IMR-90 (cell line): ENCODE measurements around the gene CEACAM7. TPM values are rescaled to one million over a fixed set of nuclear protein-coding genes. Genes with fewer than 3 reads are reported as not detected.

Experiments used
- ATAC-seq: fragments of 200-7000 bp; cut with Tn5 transposase; 2 replicates; pipeline ENCODE4 v1.9.1; 2020; ENCODE audit warnings: low read depth, mild to moderate bottlenecking, moderate library complexity
- BruUV-seq: library from RNA; stranded (reverse); fragments of 400-500 nt; replicated peaks from 2 replicates; lab custom pipeline; 2021; lab: Mats Ljungman, UMichigan
- CTCF ChIA-PET: fragments of 300-600 bp; formaldehyde crosslinking; extraction: SDS; loops from one replicate; lab custom pipeline; 2021; ENCODE audit warnings: antibody characterized with exemption; lab: Yijun Ruan, JAX
- POLR2A ChIA-PET: fragments of 300-600 bp; sonication (Branson Sonifier 250); formaldehyde crosslinking; loops from one replicate; lab custom pipeline; 2022; ENCODE audit warnings: antibody characterized with exemption; ENCODE audit not compliant: unreplicated experiment; lab: Charles Lee
- DNase-seq: peaks from one replicate; pipeline ENCODE4 v3.0.0; 2013
- H2AFZ ChIP-seq: replicated peaks from 2 replicates; pipeline ENCODE3; 2013; ENCODE audit warnings: low read length, mild to moderate bottlenecking; ENCODE audit not compliant: poor library complexity
- H2AK5ac ChIP-seq: 2 replicates; pipeline ENCODE4 v1.6.1; 2013; ENCODE audit warnings: low read depth, low read length, inconsistent platforms
- H2AK9ac ChIP-seq: replicated peaks from 2 replicates; pipeline ENCODE3; 2013; ENCODE audit warnings: mild to moderate bottlenecking, low read depth, low read length, moderate library complexity; ENCODE audit not compliant: poor library complexity
- H2BK120ac ChIP-seq: 2 replicates; pipeline ENCODE4 v1.6.1; 2013; ENCODE audit warnings: low read depth, low read length, inconsistent platforms
- H2BK15ac ChIP-seq: 3 replicates; pipeline ENCODE4 v1.6.1; 2013; ENCODE audit warnings: low read depth, low read length, inconsistent platforms
- H2BK20ac ChIP-seq: 2 replicates; pipeline ENCODE4 v1.6.1; 2013; ENCODE audit warnings: low read depth, mild to moderate bottlenecking, inconsistent platforms, low read length, moderate library complexity
- H2BK5ac ChIP-seq: 2 replicates; pipeline ENCODE4 v1.6.1; 2013; ENCODE audit warnings: mild to moderate bottlenecking, low read depth, low read length, inconsistent platforms; ENCODE audit not compliant: poor library complexity, severe bottlenecking
- H3K14ac ChIP-seq: replicated peaks from 2 replicates; pipeline ENCODE4 v1.6.1; 2013; ENCODE audit warnings: low read depth, low read length, inconsistent platforms
- H3K18ac ChIP-seq: 2 replicates; pipeline ENCODE4 v1.6.1; 2013; ENCODE audit warnings: low read depth, low read length, control low read depth
- H3K23ac ChIP-seq: 2 replicates; pipeline ENCODE4 v1.6.1; 2013; ENCODE audit warnings: low read depth, low read length, inconsistent platforms
- H3K27ac ChIP-seq: 2 replicates; pipeline ENCODE4 v1.5.1; 2013; ENCODE audit warnings: mild to moderate bottlenecking, control low read depth, low read length; ENCODE audit not compliant: insufficient read depth
- H3K27me3 ChIP-seq: 2 replicates; pipeline ENCODE4 v1.6.1; 2013; ENCODE audit warnings: low read length; ENCODE audit not compliant: control insufficient read depth, insufficient read depth
- H3K36me3 ChIP-seq: 2 replicates; pipeline ENCODE4 v1.6.1; 2013; ENCODE audit warnings: low read length, mixed read lengths; ENCODE audit not compliant: control insufficient read depth, insufficient read depth
- H3K4ac ChIP-seq: 2 replicates; pipeline ENCODE4 v1.6.1; 2013; ENCODE audit warnings: low read depth, low read length, inconsistent platforms
- H3K4me1 ChIP-seq: 2 replicates; pipeline ENCODE4 v1.6.1; 2013; ENCODE audit warnings: low read length, mixed read lengths; ENCODE audit not compliant: control insufficient read depth, insufficient read depth
- H3K4me2 ChIP-seq: 2 replicates; pipeline ENCODE4 v1.6.1; 2013; ENCODE audit warnings: low read depth, mild to moderate bottlenecking, control low read depth, low read length, moderate library complexity
- H3K4me3 ChIP-seq: 2 replicates; pipeline ENCODE4 v1.5.1; 2013; ENCODE audit warnings: low read depth, mild to moderate bottlenecking, control low read depth, low read length, moderate library complexity; ENCODE audit not compliant: insufficient read depth
- H3K56ac ChIP-seq: 2 replicates; pipeline ENCODE4 v1.6.1; 2013; ENCODE audit warnings: low read length, inconsistent platforms; ENCODE audit not compliant: insufficient read depth; ENCODE audit errors: extremely low read depth
- H3K79me1 ChIP-seq, 2 experiments: 2 replicates each; pipeline ENCODE4 v1.6.1; 2013; ENCODE audit warnings: low read length in 2 of 2, inconsistent platforms in 1 of 2, low read depth in 1 of 2
- H3K9ac ChIP-seq: 2 replicates; pipeline ENCODE4 v1.6.1; 2013; ENCODE audit warnings: low read depth, low read length, control low read depth
- H3K9me1 ChIP-seq: 2 replicates; pipeline ENCODE4 v1.6.1; 2013; ENCODE audit warnings: low read length, inconsistent platforms; ENCODE audit not compliant: insufficient read depth
- H3K9me3 ChIP-seq: 2 replicates; pipeline ENCODE4 v1.6.1; 2013; ENCODE audit warnings: low read length; ENCODE audit not compliant: control insufficient read depth, insufficient read depth
- H4K20me1 ChIP-seq: 2 replicates; pipeline ENCODE4 v1.6.1; 2013; ENCODE audit warnings: low read length, inconsistent platforms; ENCODE audit not compliant: insufficient read depth
- H4K5ac ChIP-seq: 2 replicates; pipeline ENCODE4 v1.6.1; 2013; ENCODE audit warnings: mild to moderate bottlenecking, low read depth, low read length, control low read depth
- H4K8ac ChIP-seq, 2 experiments: 2 replicates each; pipeline ENCODE4 v1.6.1; 2013; ENCODE audit warnings: low read depth in 2 of 2, low read length in 2 of 2, control low read depth in 1 of 2, inconsistent platforms in 1 of 2
- H4K91ac ChIP-seq: 2 replicates; pipeline ENCODE4 v1.6.1; 2013; ENCODE audit warnings: low read depth, low read length, inconsistent platforms; ENCODE audit not compliant: insufficient read depth
- BHLHE40 ChIP-seq: fragments of 150-350 bp; IDR thresholded peaks from 2 replicates; pipeline ENCODE4 v1.6.1; 2016; ENCODE audit warnings: mild to moderate bottlenecking, low read depth, low read length
- CEBPB ChIP-seq: IDR thresholded peaks from 2 replicates; pipeline ENCODE4 v1.6.1; 2012; ENCODE audit warnings: low read depth, low read length, improper control_type of control experiment
- CHD1 ChIP-seq: IDR thresholded peaks from 2 replicates; pipeline ENCODE4 v1.6.1; 2012; ENCODE audit warnings: low read depth, low read length, improper control_type of control experiment
- FOS ChIP-seq: fragments of 150-350 bp; IDR thresholded peaks from 2 replicates; pipeline ENCODE4 v1.6.1; 2016; ENCODE audit warnings: low read depth, low read length
- MAFK ChIP-seq: IDR thresholded peaks from 2 replicates; pipeline ENCODE4 v1.6.1; 2012; ENCODE audit warnings: low read depth, low read length, improper control_type of control experiment
- MAZ ChIP-seq: IDR thresholded peaks from 2 replicates; pipeline ENCODE4 v1.6.1; 2012; ENCODE audit warnings: low read depth, mild to moderate bottlenecking, low read length, improper control_type of control experiment, moderate library complexity, borderline replicate concordance
- MXI1 ChIP-seq: IDR thresholded peaks from 2 replicates; pipeline ENCODE4 v1.6.1; 2012; ENCODE audit warnings: low read depth, mild to moderate bottlenecking, low read length, moderate library complexity, borderline replicate concordance
- NFE2L2 ChIP-seq: fragments of 150-350 bp; IDR thresholded peaks from 2 replicates; pipeline ENCODE4 v1.6.1; 2016; ENCODE audit warnings: low read depth, mild to moderate bottlenecking, low read length
- POLR2A ChIP-seq: IDR thresholded peaks from 2 replicates; pipeline ENCODE4 v1.6.1; 2012; ENCODE audit warnings: mild to moderate bottlenecking, low read depth, low read length
- RAD21 ChIP-seq: IDR thresholded peaks from 2 replicates; pipeline ENCODE4 v1.6.1; 2012; ENCODE audit warnings: low read length, improper control_type of control experiment
- RCOR1 ChIP-seq: IDR thresholded peaks from 2 replicates; pipeline ENCODE4 v1.6.1; 2012; ENCODE audit warnings: mild to moderate bottlenecking, low read length, improper control_type of control experiment; ENCODE audit not compliant: insufficient replicate concordance
- RFX5 ChIP-seq: IDR thresholded peaks from 2 replicates; pipeline ENCODE4 v1.8.0; 2012; ENCODE audit warnings: low read depth, mild to moderate bottlenecking, low read length, moderate library complexity
- SMC3 ChIP-seq: fragments of 150-350 bp; IDR thresholded peaks from 2 replicates; pipeline ENCODE4 v1.6.1; 2016; ENCODE audit warnings: low read depth, mild to moderate bottlenecking, antibody characterized with exemption, low read length, moderate library complexity
- USF2 ChIP-seq: fragments of 150-350 bp; IDR thresholded peaks from 2 replicates; pipeline ENCODE4 v1.6.1; 2017; ENCODE audit warnings: mild to moderate bottlenecking, antibody characterized with exemption, low read length, low read depth
- WGBS, 2 experiments: methylation state at CpG; one replicate each; pipeline versions ENCODE4 v1.1.5 to v1.1.7; 2013; ENCODE audit warnings: missing lambda C conversion rate in 2 of 2; ENCODE audit not compliant: insufficient read length in 1 of 2; ENCODE audit errors: extremely low coverage in 2 of 2; 5-methylcytosine and 5-hydroxymethylcytosine counted together
- dilution Hi-C: fragments of 300-500 bp; cut with HindIII; formaldehyde crosslinking; loops from one replicate; pipeline ENCODE4 v1.14.3; 2018; ENCODE audit warnings: low sequenced_read_pairs; ENCODE audit not compliant: unreplicated experiment
- in situ Hi-C: fragments of 300-500 bp; cut with MboI; formaldehyde crosslinking; loops from 3 replicates; pipeline ENCODE4 v1.14.3; 2019; ENCODE audit warnings: low sequenced_read_pairs, inconsistent platforms, mixed read lengths
- intact Hi-C: fragments of 100-400 bp; cut with micrococcal nuclease; formaldehyde crosslinking; loops from 2 replicates; pipeline ENCODE4 v1.10.0; 2022
- polyA plus RNA-seq, 3 experiments: library from polyadenylated mRNA; depleted of rRNA; stranded (reverse); fragments of >200 nt; gene quantifications; 2 replicates each; pipeline ENCODE4 v1.2.3, GENCODE V29; 2012; ENCODE audit warnings: low replicate concordance in 1 of 3
- total RNA-seq: library from RNA; depleted of rRNA; stranded (reverse); fragments of >200 nt; gene quantifications from 2 replicates; pipeline ENCODE4 v1.2.3, GENCODE V29; 2012
- TF ChIP-seq, protein P1 (sequence below): fragments of 150-350 bp; IDR thresholded peaks from 2 replicates; pipeline ENCODE4 v1.6.1; 2016; ENCODE audit warnings: low read depth, mild to moderate bottlenecking, low read length, moderate library complexity, borderline replicate concordance

The CEACAM7 gene
- total and polyA plus RNA-seq, 2 of the 4 experiments (the other 2 are of a cell fraction) = not detected

DNA sequence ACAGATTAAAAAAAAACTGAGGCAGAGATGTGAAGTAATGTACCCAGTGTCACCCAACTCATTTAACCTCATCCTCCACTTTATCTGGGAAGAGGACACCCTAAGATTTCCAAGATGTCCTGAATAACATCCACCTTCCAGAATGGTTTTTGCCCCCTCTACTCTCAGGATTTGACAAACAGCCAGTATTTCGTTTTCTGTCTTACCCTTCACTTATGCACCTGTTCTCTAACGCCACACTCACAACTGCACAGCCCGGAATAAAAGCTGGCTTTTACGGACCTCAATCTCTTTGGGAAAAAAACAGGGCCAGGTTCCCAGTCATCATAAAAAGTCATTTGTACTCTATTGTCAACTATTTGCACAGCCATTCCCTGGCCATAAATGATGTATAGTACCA lies 46.1 kb upstream of the CEACAM7 start:
- BruUV-seq = no TSS peak
- Histone ChIP-seq H4K8ac (no peak overlapping the region), H3K23ac (no peak overlapping the region), H2AFZ (no peak overlapping the region), H4K20me1 (no peaks in the 10 kb centered on the region), H3K18ac (no peak overlapping the region), H2BK5ac (no peak overlapping the region), H3K14ac (no peak overlapping the region), H2BK120ac (no peak overlapping the region), H3K79me1 (no peaks in the 10 kb centered on the region), H3K4me3 (no peak overlapping the region), H2BK20ac (no peak overlapping the region), H3K9me3 (no peaks in the 10 kb centered on the region), H2AK5ac (no peak overlapping the region), H2AK9ac (no peak overlapping the region), H3K9ac (no peak overlapping the region), H3K56ac (no peak overlapping the region), H3K36me3 (no peaks in the 10 kb centered on the region), H3K4me2 (no peak overlapping the region), H3K9me1 (no peaks in the 10 kb centered on the region), H3K27me3 (peaks cover 2% of the 10 kb centered on the region), H4K91ac (no peak overlapping the region), H3K4ac (no peak overlapping the region), H3K27ac (no peak overlapping the region), H4K5ac (no peak overlapping the region), H3K4me1 (no peaks in the 10 kb centered on the region), H2BK15ac (no peak overlapping the region)
- TF ChIP-seq RFX5 = no peak
- TF ChIP-seq RAD21 = no peak
- no peak for TF ChIP-seq MXI1
- no peak for TF ChIP-seq RCOR1
- TF ChIP-seq FOS = no peak
- no peak for TF ChIP-seq POLR2A
- no peak for TF ChIP-seq CHD1
- TF ChIP-seq MAZ = no peak
- no peak for TF ChIP-seq BHLHE40
- no peak for TF ChIP-seq SMC3
- no peak for TF ChIP-seq MAFK
- no peak for TF ChIP-seq NFE2L2
- TF ChIP-seq, protein P1, sequence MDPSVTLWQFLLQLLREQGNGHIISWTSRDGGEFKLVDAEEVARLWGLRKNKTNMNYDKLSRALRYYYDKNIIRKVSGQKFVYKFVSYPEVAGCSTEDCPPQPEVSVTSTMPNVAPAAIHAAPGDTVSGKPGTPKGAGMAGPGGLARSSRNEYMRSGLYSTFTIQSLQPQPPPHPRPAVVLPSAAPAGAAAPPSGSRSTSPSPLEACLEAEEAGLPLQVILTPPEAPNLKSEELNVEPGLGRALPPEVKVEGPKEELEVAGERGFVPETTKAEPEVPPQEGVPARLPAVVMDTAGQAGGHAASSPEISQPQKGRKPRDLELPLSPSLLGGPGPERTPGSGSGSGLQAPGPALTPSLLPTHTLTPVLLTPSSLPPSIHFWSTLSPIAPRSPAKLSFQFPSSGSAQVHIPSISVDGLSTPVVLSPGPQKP = no peak
- no peak for TF ChIP-seq CEBPB
- TF ChIP-seq USF2 = no peak
- in situ Hi-C loops (no loop called here), dilution Hi-C loops (no loop called here), intact Hi-C loops (no loop called here)
- ChIA-PET POLR2A (no interaction called here), CTCF (no interaction called here)
- WGBS, 2 experiments = no CpG with 5 or more reads among the region's 4 CpGs
- ATAC-seq (no peak), DNase-seq (no peak)
